Endothelial cell of umbilical vein (primary cell): ENCODE results near the gene FAM200C. TPM values are rescaled to one million over a fixed set of nuclear protein-coding genes. Genes with fewer than 3 reads are reported as not detected.

ENCODE experiments used
- BruUV-seq: library from RNA; stranded (reverse); fragments of 400-500 nt; replicated peaks from 2 replicates; lab custom pipeline; 2021; lab: Mats Ljungman, UMichigan
- CTCF ChIA-PET: fragments of 300-600, 350-600 bp; sonication (Branson Sonifier 250); formaldehyde crosslinking; loops from one replicate; lab custom pipeline; 2021; ENCODE audit warnings: antibody characterized with exemption, inconsistent platforms; lab: Charles Lee
- POLR2A ChIA-PET: fragments of 300-600, 350-600 bp; sonication (Branson Sonifier 250); formaldehyde crosslinking; loops from one replicate; lab custom pipeline; 2021; ENCODE audit warnings: antibody characterized with exemption, inconsistent platforms; lab: Charles Lee
- DNase-seq: peaks from one replicate; pipeline ENCODE4 v3.0.0-alpha.2; 2011; ENCODE audit warnings: low read depth, low spot score
- FAIRE-seq: peaks from 2 replicates; lab custom pipeline; 2011; peaks lifted over from hg19 to GRCh38; lab: Jason Lieb, UNC
- H2AFZ ChIP-seq: 2 replicates; pipeline ENCODE4 v1.6.0; 2012; ENCODE audit warnings: low read depth, low read length, control low read depth, inconsistent platforms
- H3K27ac ChIP-seq: 2 replicates; pipeline ENCODE4 v1.5.1; 2011; ENCODE audit warnings: low read depth, mild to moderate bottlenecking, control low read depth, low read length, moderate library complexity; ENCODE audit not compliant: insufficient read depth
- H3K27me3 ChIP-seq, 2 experiments: 2 replicates each; pipeline versions ENCODE4 v1.6.0 to v1.6.1; 2011; ENCODE audit warnings: low read length in 2 of 2, mixed read lengths in 1 of 2; ENCODE audit not compliant: control insufficient read depth in 2 of 2, insufficient read depth in 2 of 2
- H3K36me3 ChIP-seq, 2 experiments: 2 replicates in 1 of 2; 3 replicates in 1 of 2; pipeline ENCODE4 v1.5.1; 2011; ENCODE audit warnings: low read length in 2 of 2, mild to moderate bottlenecking in 1 of 2, moderate library complexity in 1 of 2; ENCODE audit not compliant: control insufficient read depth in 2 of 2, insufficient read depth in 2 of 2; ENCODE audit errors: extremely low read depth in 1 of 2
- H3K4me1 ChIP-seq: 3 replicates; pipeline ENCODE4 v1.5.1; 2011; ENCODE audit warnings: mild to moderate bottlenecking, low read length; ENCODE audit not compliant: control insufficient read depth, insufficient read depth; ENCODE audit errors: extremely low read depth
- H3K4me2 ChIP-seq: 2 replicates; pipeline ENCODE4 v1.6.1; 2011; ENCODE audit warnings: low read length, control low read depth, mixed read lengths; ENCODE audit not compliant: insufficient read depth
- H3K4me3 ChIP-seq, 3 experiments: fragments of 200-600 bp in 1 of 3; sonication (generic), shearing (Covaris generic) in 1 of 3; replicated peaks in 1 of 3; 2 replicates each; pipeline ENCODE4 v1.5.1; 2011 to 2016; ENCODE audit warnings: control low read depth in 3 of 3, low read length in 3 of 3, mild to moderate bottlenecking in 2 of 3, inconsistent platforms in 1 of 3, low read depth in 1 of 3, moderate library complexity in 1 of 3; ENCODE audit not compliant: insufficient read depth in 1 of 3
- H3K79me2 ChIP-seq: 2 replicates; pipeline ENCODE4 v1.6.0; 2012; ENCODE audit warnings: low read length, inconsistent platforms; ENCODE audit not compliant: control insufficient read depth, insufficient read depth
- H3K9ac ChIP-seq: replicated peaks from 2 replicates; pipeline ENCODE3; 2011; ENCODE audit warnings: low read length, control low read depth; ENCODE audit not compliant: insufficient read depth; ENCODE audit errors: extremely low read depth
- H3K9me1 ChIP-seq: replicated peaks from 3 replicates; pipeline ENCODE4 v1.6.0; 2011; ENCODE audit warnings: mild to moderate bottlenecking, low read length; ENCODE audit not compliant: control insufficient read depth, insufficient read depth; ENCODE audit errors: extremely low read depth
- H3K9me3 ChIP-seq: replicated peaks from 2 replicates; pipeline ENCODE4 v1.5.1; 2012; ENCODE audit warnings: low read length, inconsistent platforms; ENCODE audit not compliant: control insufficient read depth, insufficient read depth
- H4K20me1 ChIP-seq: replicated peaks from 2 replicates; pipeline ENCODE3; 2011; ENCODE audit warnings: mild to moderate bottlenecking, low read length; ENCODE audit not compliant: control insufficient read depth, insufficient read depth; ENCODE audit errors: extremely low read depth
- CTCF ChIP-seq, 2 donors: IDR thresholded peaks; 1 replicate in 1 of 2; 2 replicates in 1 of 2; pipeline ENCODE4 v1.5.1; 2011; ENCODE audit warnings: low read length in 2 of 2, mild to moderate bottlenecking in 2 of 2, moderate library complexity in 2 of 2, control low read depth in 1 of 2, inconsistent platforms in 1 of 2, low read depth in 1 of 2; ENCODE audit not compliant: insufficient read depth in 1 of 2; ENCODE audit errors: extremely low read depth in 1 of 2
- EZH2 ChIP-seq: IDR thresholded peaks from 2 replicates; pipeline ENCODE4 v1.6.1; 2012; ENCODE audit warnings: borderline replicate concordance, low read depth, mild to moderate bottlenecking, moderate library complexity, low read length, inconsistent platforms; ENCODE audit not compliant: severe bottlenecking
- FOS ChIP-seq: IDR thresholded peaks from 2 replicates; pipeline ENCODE4 v1.6.1; 2011; ENCODE audit warnings: mild to moderate bottlenecking, low read length, moderate library complexity, borderline replicate concordance; ENCODE audit not compliant: insufficient read depth
- GATA2 ChIP-seq: IDR thresholded peaks from 2 replicates; pipeline ENCODE4 v1.7.0; 2011; ENCODE audit warnings: low read depth, mild to moderate bottlenecking, moderate library complexity, mixed read lengths, low read length; ENCODE audit not compliant: insufficient read length, insufficient read depth
- JUN ChIP-seq: IDR thresholded peaks from 2 replicates; pipeline ENCODE4 v1.6.1; 2011; ENCODE audit warnings: borderline replicate concordance, low read depth; ENCODE audit not compliant: insufficient read length, insufficient read depth
- MAX ChIP-seq: IDR thresholded peaks from 2 replicates; pipeline ENCODE4 v1.6.1; 2011; ENCODE audit not compliant: insufficient read depth, insufficient read length
- MYC ChIP-seq: IDR thresholded peaks from one replicate; pipeline ENCODE4 v1.6.1; 2011; ENCODE audit warnings: mild to moderate bottlenecking, low read depth, low read length
- POLR2A ChIP-seq: IDR thresholded peaks from 2 replicates; pipeline ENCODE4 v1.6.1; 2012; ENCODE audit warnings: low read depth, mild to moderate bottlenecking, control low read depth, low read length
- POLR2AphosphoS5 ChIP-seq: IDR thresholded peaks from 2 replicates; pipeline ENCODE4 v1.6.1; 2012; ENCODE audit warnings: low read depth, mild to moderate bottlenecking, control low read depth, low read length, moderate library complexity; ENCODE audit not compliant: insufficient read depth
- dilution Hi-C: fragments of 300-500 bp; cut with MboI; formaldehyde crosslinking; loops from one replicate; pipeline ENCODE4 v1.15.0; 2019; ENCODE audit warnings: low sequenced_read_pairs; ENCODE audit not compliant: extremely low pct_ligation_motif_present
- intact Hi-C: fragments of 100-400 bp; cut with micrococcal nuclease; formaldehyde crosslinking; loops from one replicate; pipeline ENCODE4 v1.10.0; 2022
- polyA plus RNA-seq, 4 experiments: library from polyadenylated mRNA; depleted of rRNA in 3 of 4; stranded (reverse) in 3 of 4; unstranded in 1 of 4; fragments of >200 nt; gene quantifications; 2 replicates each; pipeline versions ENCODE4 v1.2.1 to v1.2.3, GENCODE V29; 2011 to 2012; ENCODE audit warnings: missing spikeins in 1 of 4
- total RNA-seq: library from RNA; stranded (reverse); gene quantifications from 2 replicates; pipeline ENCODE4 v1.2.3, GENCODE V29; 2021

Gene FAM200C
- total and polyA plus RNA-seq, 2 donors (not counting 3 experiments of a cell fraction or from before 2014, with no cell fraction given): 0.76 to 2.7 TPM

GRCh38 chr5:160353379-160353778 lies 46.5 kb downstream of the FAM200C start:
- Histone ChIP-seq H4K20me1 (no peaks in the 10 kb centered on the region), H3K9ac (no peak overlapping the region), H3K27ac (no peak overlapping the region), H3K4me3 (no peak overlapping the region), H3K4me1 (no peaks in the 10 kb centered on the region), H3K4me2 (no peak overlapping the region), H3K36me3 (no peaks in the 10 kb centered on the region), H3K27me3 (peaks cover 0 to 2% of the 10 kb centered on the region in 2 experiments), H2AFZ (no peak overlapping the region), H3K79me2 (no peaks in the 10 kb centered on the region), H3K9me1 (no peaks in the 10 kb centered on the region), H3K9me3 (no peaks in the 10 kb centered on the region)
- POLR2A ChIA-PET: no interaction called here
- intact Hi-C loops (no loop called here), dilution Hi-C loops (no loop called here)
- TF ChIP-seq FOS (no peak), POLR2AphosphoS5 (no peak), MYC (no peak), CTCF (IDR thresholded peaks at IDR 0.05; ENCODE audit: extremely low read depth in 1 of 2, insufficient read depth in 1 of 2, low read depth in 1 of 2, low read length in 2 of 2) (no peak), EZH2 (no peak), POLR2A (no peak), GATA2 (no peak), JUN (no peak), MAX (no peak)
- CTCF ChIA-PET: no interaction called here
- DNase-seq (no peak), FAIRE-seq (no peak)
- no TSS peak for BruUV-seq
